OCI-LY3 (cell line): Measurements from ENCODE around the gene GNAO1.

Source experiments
- CTCF ChIP-seq: fragments of 200-600, 300-600 bp; sonication (generic); IDR thresholded peaks from 2 replicates; pipeline ENCODE4 v1.5.1; 2014; ENCODE audit warnings: antibody characterized with exemption, low read length, low read depth
- EZH2phosphoT487 ChIP-seq: fragments of 200-600 bp; shearing (Covaris generic); IDR thresholded peaks from 2 replicates; pipeline ENCODE4 v1.6.1; 2018; ENCODE audit warnings: antibody characterized with exemption, mixed run types, low read depth

GRCh38 chr16:56303066-56303715 lies 111.9 kb downstream of the GNAO1 start:
- TF ChIP-seq CTCF (no peak), EZH2phosphoT487 (no peak)
